Measurements from ENCODE around the gene B4GALT5. TPM values are rescaled to one million over a fixed set of nuclear protein-coding genes. Genes with fewer than 3 reads are reported as not detected.

The B4GALT5 gene
- polyA plus RNA-seq, 2 of the 4 experiments (the other 2 are of a cell fraction): 84.0 to 88.7 TPM

GRCh38 chr20:49583669-49584417 lies 129.8 kb downstream of the B4GALT5 start (continued):
- TF ChIP-seq MYC (IDR thresholded peaks at IDR 0.05; ENCODE audit: borderline replicate concordance, low read length) (peak; percentile 46), RNF2 (IDR thresholded peaks at IDR 0.05; ENCODE audit: borderline replicate concordance, low read depth) (no peak), HES2 (IDR thresholded peaks at IDR 0.05) (peak; percentile 63; the same call in 1 of the 2 replicates)

- CTCF ChIA-PET: interaction anchor here (0.6 to 10.2 kb wide), 8 partner anchors 13 to 263 kb away, joined by 3 to 115 read pairs (median 10); no protein-coding TSS in a partner anchor
- TF ChIP-seq BHLHE40 (IDR thresholded peaks at IDR 0.05; ENCODE audit: low read depth, low read length): no peak
- TF ChIP-seq SREBF2 (IDR thresholded peaks at IDR 0.05): no peak
- no peak for TF ChIP-seq RNF2 (IDR thresholded peaks at IDR 0.05; ENCODE audit: borderline replicate concordance, low read depth)
- TF ChIP-seq USF2 (IDR thresholded peaks at IDR 0.05): no peak
- TF ChIP-seq ZSCAN20 (CRISPR knock-in tag; IDR thresholded peaks at IDR 0.05): no peak
- TF ChIP-seq REST (IDR thresholded peaks at IDR 0.05): no peak
- Histone ChIP-seq H3K4me2 (peak overlapping the region; percentile 64), H3K27ac (peak overlapping the region; percentile 84 to 88), H3K4me1 (peaks cover 52% of the 10 kb centered on the region), H3K4me3 (no peak overlapping the region), H3K9me3 (peaks cover 11% of the 10 kb centered on the region)
- ATAC-seq: no peak
- FAIRE-seq: no peak
- DNase-seq (ENCODE audit: low read depth in 1 of 2, low spot score in 1 of 2): no peak
- POLR2A ChIA-PET: interaction anchor here (0.6 kb wide), 1 partner anchor 93 kb away, joined by 6 read pairs; no protein-coding TSS in a partner anchor
- 44% methylated on average over 4 of the region's 4 CpGs for WGBS (ENCODE audit: missing lambda C conversion rate)
These were observed 130.4 kb downstream of the B4GALT5 start for GRCh38 chr20:49583343-49583668.

Small RNA genes within 50 kb of the gene (small RNA-seq; reads per million reads assigned to genes)
- 0 reads per million in 6 experiments for gene RN7SL197P
- gene SNRPFP1: 0 to 4.7 (median 0) reads per million in 6 experiments

Other genes with a start within 250 kb of the B4GALT5 start
- 0.28 TPM in 2 replicates for gene KCNB1, start 231.2 kb downstream of the B4GALT5 start, polyA plus RNA-seq (2011; rRNA removed)
- 0.11 to 0.24 TPM (median 0.12 TPM) in 3 replicates for gene KCNB1, start 231.2 kb downstream of the B4GALT5 start, polyA plus RNA-seq (2017; fragmentation: RNase III; extraction: RNeasy Plus Mini Kit Qiagen cat#74134 plus additional on column Dnase treatment)
- gene PTGIS, start 145.7 kb downstream of the B4GALT5 start, polyA plus RNA-seq (2011; rRNA removed): 0.03 and 0.07 TPM in 2 replicates
- gene PTGIS, start 145.7 kb downstream of the B4GALT5 start, polyA plus RNA-seq (2017; fragmentation: RNase III; extraction: RNeasy Plus Mini Kit Qiagen cat#74134 plus additional on column Dnase treatment): 0.04 to 0.05 TPM (median 0.04 TPM) in 3 replicates
- gene SLC9A8, start 99.0 kb upstream of the B4GALT5 start, polyA plus RNA-seq (2011; rRNA removed): 5.0 and 7.4 TPM in 2 replicates
- gene SLC9A8, start 99.0 kb upstream of the B4GALT5 start, polyA plus RNA-seq (2017; fragmentation: RNase III; extraction: RNeasy Plus Mini Kit Qiagen cat#74134 plus additional on column Dnase treatment): 7.9 to 9.5 TPM (median 7.9 TPM) in 3 replicates
- 4.9 and 5.1 TPM in 2 replicates for gene SPATA2, start 201.7 kb upstream of the B4GALT5 start, polyA plus RNA-seq (2011; rRNA removed)
- gene SPATA2, start 201.7 kb upstream of the B4GALT5 start, polyA plus RNA-seq (2017; fragmentation: RNase III; extraction: RNeasy Plus Mini Kit Qiagen cat#74134 plus additional on column Dnase treatment): 4.7 to 5.1 TPM (median 4.7 TPM) in 3 replicates
- gene RNF114, start 222.5 kb upstream of the B4GALT5 start, polyA plus RNA-seq (2011; rRNA removed): 44.8 and 67.8 TPM in 2 replicates
- gene RNF114, start 222.5 kb upstream of the B4GALT5 start, polyA plus RNA-seq (2017; fragmentation: RNase III; extraction: RNeasy Plus Mini Kit Qiagen cat#74134 plus additional on column Dnase treatment): 43.1 to 47.0 TPM (median 44.0 TPM) in 3 replicates

Measured in A549 (cell line).